Left ventricle myocardium superior (tissue), 1 donor: Measurements from ENCODE around the gene SPON1. TPM values are rescaled to one million over a fixed set of nuclear protein-coding genes. Genes with fewer than 3 reads are reported as not detected.
"Not testable (repeated sequence)": the region's sequence is repeated elsewhere in the genome, so short reads cannot be mapped to it uniquely, and the experiment has no call there.

Source experiments
- ATAC-seq: fragments of 200-7000 bp; cut with Tn5 transposase; one replicate; pipeline ENCODE4 v1.9.1; 2020; ENCODE audit warnings: mild to moderate bottlenecking, moderate library complexity
- DNase-seq: peaks from one replicate; pipeline ENCODE4 v3.0.0-alpha.2; 2020
- intact Hi-C: fragments of 100-400 bp; cut with micrococcal nuclease; formaldehyde crosslinking; loops from one replicate; pipeline ENCODE4 v1.11.0; 2022
- total RNA-seq: library from RNA; stranded (reverse); fragmentation: NEBNext Ultra II Directional; extraction: Animal tissue kit (Norgen Biotek cat#: 25700); gene quantifications from one replicate; pipeline ENCODE4 v1.2.1, GENCODE V29; 2021
- donor health status: DM: no; HTN: yes; CAD: no; lungs with severe emphysema.

Gene SPON1
- total RNA-seq, 1 donor from 2014 or later, result 3.4 TPM

DNA sequence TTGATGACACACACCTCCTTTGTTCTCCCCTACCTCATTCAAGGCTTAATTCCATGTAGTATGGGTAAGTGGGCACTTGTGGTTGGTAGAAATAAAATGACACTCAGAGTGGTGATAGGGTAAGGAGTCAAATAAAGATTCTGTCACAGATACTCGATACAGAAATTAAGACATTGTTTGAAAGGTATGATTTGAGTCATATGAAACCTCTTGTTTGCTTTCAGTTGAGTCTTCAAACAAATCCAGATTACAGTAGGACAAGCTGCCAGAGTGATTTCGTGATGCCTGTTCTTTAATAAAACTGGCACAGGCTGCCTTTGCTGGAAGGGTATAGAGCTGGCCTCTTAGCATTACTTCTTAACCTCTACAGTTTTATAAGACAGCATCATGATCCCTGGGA lies 182.4 kb downstream of the SPON1 start:
- ATAC-seq, result no peak
- intact Hi-C loops, result loop anchor here (5.0 kb wide), 1 partner anchor 188 kb away; no protein-coding TSS in a partner anchor
- no peak for DNase-seq

DNA sequence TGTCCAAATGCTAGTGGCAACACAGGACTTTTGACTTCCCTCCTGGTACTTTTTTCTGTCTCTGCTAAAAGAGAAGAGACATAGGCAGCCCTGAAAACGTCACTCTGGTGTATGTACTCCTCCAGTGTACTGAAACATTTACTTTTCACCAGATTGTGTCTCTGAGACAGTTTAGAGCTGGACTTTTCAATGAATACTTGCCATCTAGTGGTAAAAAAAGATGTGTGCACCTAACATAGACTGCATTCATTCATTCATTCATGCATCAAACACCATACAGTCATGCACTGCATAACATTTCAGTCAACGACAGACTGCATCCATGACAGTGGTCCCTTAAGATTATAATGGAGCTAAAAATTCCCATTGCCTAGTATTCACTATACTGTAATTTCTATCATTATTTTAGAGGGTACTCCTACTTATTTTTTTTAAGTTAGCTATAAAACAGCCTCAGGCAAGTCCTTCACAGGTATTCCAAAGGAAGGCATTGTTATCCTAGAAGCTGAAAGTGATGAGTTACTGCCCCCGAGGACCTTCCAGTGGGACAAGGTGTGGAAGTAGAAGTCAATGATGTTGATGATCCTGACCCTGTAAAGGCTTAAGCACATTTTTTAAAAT lies 186.2 kb downstream of the SPON1 start:
- intact Hi-C loops, result loop anchor here (5.0 kb wide), 1 partner anchor 191 kb away; no protein-coding TSS in a partner anchor
- peak; percentile 68 for ATAC-seq
- DNase-seq, result no peak

DNA sequence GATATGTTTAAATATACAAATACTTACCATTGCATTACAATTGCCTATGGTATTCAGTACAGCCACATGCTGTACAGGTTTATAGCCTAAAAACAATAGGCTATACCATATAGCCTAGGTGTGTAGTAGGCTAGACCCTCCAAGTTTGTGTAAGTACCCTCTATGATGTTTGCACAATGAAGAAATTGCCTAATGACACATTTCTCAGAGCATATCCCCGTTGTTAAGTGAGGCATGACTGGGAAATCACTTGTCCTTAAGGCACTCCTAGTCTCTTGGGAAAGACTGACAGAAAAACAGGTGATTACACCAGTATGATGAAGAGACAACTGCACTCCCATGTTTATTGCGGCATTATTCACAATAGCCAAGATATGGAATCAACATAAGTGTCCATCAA lies 187.2 kb downstream of the SPON1 start:
- ATAC-seq (no peak), DNase-seq (no peak)
- intact Hi-C loops, result loop anchor here (5.0 kb wide), 1 partner anchor 192 kb away; no protein-coding TSS in a partner anchor

DNA sequence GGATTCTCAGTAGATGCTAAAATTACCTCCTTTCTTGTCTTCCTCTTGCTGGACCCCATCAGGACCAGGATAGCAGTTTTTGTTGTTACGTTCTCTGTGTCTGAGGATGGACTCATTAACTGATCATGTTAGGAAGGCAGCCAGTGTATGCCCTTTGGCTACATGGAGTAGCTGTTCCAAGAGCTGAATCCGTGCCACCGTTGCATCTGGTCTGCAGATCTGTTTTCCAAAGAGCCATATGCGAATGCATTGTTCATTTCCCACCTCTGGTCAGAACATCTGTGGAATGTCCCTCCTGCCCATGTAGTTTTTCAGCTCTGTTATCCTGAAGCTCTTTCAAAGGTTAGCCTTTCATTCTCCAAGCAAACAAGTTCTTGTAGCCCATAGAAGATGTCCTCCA lies 188.4 kb downstream of the SPON1 start:
- intact Hi-C loops, result no loop called here
- ATAC-seq (no peak), DNase-seq (no peak)

DNA sequence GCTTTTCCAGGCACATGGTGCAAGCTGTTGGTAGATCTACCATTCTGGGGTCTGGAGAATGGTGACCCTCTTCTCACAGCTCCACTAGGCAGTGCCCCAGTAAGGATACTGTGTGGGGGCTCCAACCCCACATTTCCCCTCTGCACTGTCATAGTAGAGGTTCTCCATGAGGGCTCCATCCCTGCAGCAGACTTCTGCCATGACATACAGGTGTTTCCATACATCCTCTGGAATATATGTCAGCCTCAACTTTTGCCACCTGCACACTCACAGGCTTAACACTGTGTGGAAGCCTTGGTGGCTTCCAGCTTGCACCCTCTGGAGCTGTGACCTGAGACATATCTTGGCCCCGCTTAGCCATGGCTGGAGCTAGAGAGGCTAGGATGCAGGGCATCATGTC lies 191.6 kb downstream of the SPON1 start:
- intact Hi-C loops, ATAC-seq, DNase-seq: not testable (repeated sequence)

DNA sequence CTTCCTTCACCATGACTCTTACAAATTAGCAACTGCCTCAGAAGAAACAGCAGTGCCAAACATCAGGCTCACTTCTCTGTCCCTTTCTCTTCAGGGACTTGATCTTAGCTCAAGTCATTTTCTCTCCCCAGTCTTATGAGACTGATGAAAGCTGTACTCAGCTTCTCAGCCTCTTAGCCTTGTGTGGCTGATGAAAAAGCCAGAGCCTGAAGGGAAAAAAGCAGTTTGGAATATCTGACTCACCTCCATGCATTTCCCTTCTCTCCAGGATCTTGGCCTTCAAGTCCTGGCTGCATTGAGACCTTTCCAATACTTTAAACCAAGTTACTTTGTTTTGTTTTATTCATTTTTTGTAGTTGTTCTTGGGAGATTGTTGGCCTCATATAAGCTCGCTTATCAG lies 195.9 kb downstream of the SPON1 start:
- DNase-seq (no peak), ATAC-seq (no peak)
- intact Hi-C loops, result no loop called here

DNA sequence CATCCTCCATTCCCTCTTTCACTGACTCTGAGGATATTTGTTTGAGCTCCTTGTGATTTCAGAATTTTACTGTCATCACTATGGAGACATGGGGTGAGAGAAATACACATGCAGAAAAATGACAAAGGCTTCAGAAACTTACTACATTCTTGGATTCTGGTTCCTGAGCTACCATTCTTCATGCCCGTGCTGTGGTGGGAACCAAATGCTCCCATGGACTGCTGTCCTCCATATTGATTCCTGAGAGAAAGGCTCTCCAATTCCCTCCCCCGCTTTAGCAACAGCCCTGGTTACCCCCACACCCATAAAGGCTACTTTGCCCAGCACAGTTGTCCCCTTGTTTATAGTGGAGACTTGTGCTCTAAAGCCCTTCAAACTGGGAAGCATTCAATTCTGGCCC lies 201.1 kb downstream of the SPON1 start:
- intact Hi-C loops, result no loop called here
- DNase-seq, result no peak
- no peak for ATAC-seq

DNA sequence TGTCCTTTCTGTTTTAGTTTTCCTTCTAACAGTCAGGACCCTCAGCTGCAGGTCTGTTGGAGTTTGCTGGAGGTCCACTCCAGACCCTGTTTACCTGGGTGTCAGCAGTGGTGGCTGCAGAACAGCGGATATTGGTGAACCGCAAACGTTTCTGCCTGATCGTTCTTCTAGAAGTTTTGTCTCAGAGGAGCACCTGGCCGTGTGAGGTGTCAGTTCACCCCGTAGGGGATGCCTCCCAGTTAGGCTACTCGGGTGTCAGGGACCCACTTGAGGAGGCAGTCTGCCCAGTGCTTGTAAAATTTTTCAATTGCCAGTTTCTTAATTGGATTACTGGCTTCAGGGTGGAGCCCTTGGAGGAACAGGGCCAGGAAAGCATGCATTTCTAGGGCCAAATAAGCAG lies 211.2 kb downstream of the SPON1 start:
- ATAC-seq, intact Hi-C loops, DNase-seq: not testable (repeated sequence)

DNA sequence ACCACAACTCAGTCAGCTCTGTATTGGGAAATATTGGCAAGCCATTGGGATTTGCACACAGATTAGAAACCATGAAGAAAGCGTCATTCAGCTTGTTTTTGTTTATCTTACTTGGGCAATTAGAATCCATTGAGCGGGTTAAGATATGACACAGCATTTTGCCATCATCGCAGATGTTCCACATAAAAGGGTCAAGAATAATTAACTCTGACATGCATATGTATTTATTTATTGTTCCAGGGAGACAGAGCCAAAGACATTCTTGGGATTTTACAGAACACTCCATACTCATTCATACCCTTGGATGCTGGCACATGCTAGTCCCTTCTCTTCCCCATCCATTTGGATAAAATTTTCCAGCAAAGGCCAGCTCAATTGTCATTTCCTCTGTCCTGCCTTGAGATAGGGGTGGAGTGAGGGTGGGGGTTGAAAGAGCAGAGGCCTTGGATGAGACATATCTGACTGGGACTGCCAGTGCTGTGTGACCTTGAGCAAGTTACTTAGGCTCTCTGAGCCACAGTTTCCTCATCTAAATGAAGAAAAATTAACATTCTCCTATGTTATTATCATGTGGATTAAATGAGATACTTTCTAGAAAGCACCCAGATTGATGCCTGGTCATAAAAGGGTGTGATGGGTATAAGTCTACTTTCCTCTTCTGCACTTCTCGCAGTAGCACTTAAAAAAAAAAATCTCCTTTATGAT lies 216.7 kb downstream of the SPON1 start:
- DNase-seq (no peak), ATAC-seq (peak; percentile 83)
- intact Hi-C loops, result no loop called here

DNA sequence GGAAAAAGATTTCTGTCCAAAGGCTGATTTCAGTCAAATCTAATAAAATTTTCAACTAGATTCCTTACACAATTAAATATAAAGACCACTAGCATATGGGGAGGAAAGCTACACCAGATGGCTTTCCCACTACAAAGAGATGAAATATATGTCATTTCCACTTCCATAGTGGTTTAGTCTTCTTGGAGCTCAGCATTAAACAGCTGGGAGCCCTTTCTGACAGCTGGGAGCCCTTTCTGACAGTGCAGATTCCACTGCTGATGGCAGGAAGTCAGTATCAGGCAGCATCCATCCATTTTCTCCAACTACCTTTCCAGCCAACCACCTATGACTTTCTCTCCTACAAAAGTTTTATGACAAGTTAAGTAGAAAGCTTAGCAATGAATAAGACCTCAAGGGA lies 218.6 kb downstream of the SPON1 start:
- DNase-seq (no peak), ATAC-seq (no peak)
- intact Hi-C loops, result no loop called here

DNA sequence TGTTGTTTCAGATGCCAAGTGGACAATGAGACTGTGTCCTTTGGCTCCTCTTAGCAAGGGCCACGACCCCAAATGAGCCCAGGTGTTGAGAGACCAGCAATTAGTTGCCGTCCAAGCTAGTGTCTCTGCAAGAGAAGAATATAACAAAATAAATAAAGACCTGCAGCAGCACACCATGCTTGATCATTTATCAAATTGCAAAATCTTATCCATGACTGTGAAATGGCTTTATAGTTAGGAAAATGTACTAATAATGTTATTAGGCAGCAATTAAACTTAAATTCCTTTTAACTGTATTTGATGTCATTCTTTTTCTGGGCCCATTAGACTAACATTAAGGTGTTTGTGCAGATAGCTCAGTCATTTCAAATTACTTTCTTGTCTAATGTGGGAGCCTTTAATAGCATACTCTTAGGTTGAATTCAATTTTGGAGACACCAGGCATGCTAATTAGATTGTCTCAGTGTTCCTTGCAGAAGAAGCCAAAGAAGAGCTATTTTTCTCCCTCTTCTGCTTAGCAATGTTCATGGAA lies 220.4 kb downstream of the SPON1 start:
- DNase-seq (no peak), ATAC-seq (no peak)
- intact Hi-C loops, result no loop called here

DNA sequence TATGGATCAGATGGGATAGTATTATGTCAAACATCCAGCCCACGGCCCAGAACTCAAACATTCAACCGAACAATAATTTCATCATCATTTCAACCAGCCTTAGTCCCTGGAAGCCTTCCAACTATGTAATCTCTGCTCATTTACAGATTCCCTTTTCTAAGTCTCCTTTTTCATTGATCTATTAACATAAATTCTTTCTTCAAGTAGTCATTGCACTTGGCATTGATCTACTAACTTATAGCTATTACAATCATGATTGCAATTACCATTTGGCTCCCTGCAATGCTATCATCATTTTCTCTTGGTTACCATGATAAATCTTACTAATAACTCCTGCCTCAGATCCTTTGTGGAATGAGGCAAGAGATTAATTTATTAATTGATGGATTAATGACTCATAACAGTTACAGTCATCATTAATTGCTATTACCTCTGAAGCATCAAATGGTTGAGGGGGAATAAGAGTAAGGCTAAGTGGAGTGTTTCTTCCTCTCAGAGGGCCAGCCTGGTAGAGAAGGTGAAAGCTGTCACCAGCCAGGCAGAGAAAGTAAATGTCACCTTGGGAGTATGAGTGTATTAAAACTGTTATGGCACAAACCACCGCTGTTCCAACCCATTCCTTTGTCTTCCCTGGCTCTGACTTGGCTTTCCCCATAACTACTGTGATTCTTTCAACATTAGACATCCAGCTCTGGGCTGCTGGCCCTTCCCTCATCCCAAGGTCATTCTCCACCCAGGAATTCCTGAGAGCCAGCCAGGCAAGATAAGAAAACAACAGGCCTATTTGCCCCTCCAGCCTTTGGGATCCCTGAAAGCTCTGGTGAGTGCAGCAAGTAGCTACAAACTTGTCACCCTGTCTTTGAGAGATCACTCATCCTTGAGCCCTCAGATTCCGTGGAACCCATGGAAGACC lies 221.8 kb downstream of the SPON1 start:
- ATAC-seq (peak; percentile 68), DNase-seq (no peak)

DNA sequence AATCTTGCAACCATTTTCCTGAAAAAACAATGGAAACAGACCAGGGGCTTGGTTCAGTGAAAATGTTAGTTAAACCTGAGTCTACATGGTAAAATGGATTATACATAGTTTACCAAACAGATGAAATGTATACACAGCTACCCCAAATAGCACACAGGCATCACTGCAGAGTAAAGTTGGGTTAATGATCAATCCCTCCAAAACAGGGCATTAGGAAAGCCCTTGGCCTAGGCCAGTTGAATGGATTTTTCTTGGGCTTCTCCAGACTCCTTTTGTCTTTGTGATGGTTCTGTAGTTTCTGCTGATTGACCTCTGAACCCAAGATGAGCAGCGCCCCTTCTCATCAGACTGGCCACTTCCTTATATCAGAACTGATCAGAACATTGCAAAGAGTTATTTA lies 222.9 kb downstream of the SPON1 start:
- ATAC-seq (no peak), DNase-seq (no peak)
- intact Hi-C loops, result no loop called here

More for the DNA sequence above, 221.8 kb downstream of the SPON1 start:
- intact Hi-C loops, result no loop called here

DNA sequence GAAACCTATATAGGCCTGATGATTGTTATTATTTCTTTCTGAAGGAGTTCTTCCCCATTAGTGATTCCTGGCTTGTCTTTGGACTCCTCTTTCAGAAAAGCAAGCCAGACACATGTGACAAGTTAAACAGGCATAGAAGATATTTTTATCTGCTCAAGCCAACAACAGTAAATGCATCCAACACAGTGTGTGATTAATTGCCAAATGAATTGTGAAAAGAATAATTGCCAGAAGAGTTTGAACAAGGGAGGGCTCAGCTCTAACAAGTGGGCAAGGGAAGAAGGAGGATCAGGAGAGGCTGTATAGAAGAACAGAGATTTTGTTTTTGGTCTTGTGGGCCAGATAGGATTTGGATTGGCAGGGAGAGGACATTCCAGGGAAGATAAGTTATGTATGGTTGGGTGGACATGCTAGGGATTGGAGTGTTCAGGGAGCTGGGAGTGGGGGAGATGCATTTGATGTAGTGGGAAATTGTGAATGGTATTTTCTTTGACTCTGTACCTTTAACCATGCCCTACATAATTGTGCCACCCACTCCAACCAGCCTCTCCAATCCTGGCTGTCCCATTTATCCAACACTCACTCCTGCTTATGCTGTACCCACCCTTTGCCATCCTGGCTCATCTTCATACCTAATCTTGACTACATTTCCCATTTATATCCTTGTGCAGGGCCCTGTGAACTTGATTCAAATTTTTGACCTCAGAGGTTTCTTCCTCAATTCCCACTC lies 223.7 kb downstream of the SPON1 start:
- intact Hi-C loops, result no loop called here
- ATAC-seq, result peak; percentile 15
- no peak for DNase-seq

DNA sequence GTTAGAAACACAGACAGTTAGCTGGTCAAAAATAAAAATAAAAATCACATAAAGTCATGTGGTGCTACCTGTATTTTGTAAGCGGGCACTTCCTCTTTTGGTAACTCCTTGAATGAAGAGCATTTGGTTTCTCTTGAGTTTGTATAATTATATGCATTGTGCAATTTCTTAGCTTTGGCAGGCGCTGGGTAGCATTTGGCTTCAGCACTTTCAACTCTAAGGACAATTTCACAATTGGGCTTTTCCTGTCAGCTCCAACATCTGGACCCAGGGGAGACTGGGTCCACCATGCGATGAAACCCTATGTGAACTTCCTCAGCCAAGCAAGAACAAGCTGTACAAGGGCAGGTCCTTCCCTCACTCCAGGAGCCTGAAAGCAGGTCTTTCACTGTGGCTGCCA lies 227.4 kb downstream of the SPON1 start:
- intact Hi-C loops, result no loop called here
- DNase-seq (peak; percentile 60), ATAC-seq (peak; percentile 93)

DNA sequence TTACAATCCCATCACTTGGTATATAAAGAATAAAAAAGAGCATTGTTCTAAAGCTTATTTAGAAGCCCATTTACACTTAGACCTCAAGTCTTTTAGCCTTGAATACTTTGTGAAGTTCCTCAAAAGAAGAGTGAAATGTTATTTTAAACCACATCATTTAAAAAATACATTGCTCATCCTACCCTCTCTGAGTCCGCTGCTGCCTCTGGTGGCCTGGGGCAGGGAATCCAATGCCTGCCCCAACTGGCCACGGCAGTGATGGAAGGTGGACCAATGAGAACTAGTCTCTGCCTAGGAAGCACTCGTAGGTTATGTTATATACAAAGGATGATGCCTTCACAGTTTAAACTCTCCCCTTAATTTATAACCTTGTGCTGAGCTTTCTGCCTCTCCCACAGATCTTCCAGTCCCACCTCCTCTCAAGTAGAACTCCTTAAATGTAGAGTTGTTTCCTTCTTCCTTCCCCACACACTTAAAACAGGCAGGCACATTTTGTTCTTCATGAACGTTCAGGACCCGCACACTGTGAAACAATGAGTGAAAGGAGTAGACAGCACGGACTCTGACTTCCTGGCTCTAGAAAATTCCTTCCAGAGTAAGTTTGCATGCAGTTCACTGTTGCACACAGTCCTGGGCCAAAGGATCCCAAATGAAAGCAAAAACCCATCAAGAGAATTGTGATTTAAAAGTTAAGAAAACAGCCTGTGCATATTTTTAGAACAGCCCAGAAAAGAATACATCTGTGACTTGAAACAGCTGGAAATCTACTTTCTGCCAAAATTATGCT lies 228.7 kb downstream of the SPON1 start:
- peak; percentile 90 for ATAC-seq
- no peak for DNase-seq
- intact Hi-C loops, result no loop called here

DNA sequence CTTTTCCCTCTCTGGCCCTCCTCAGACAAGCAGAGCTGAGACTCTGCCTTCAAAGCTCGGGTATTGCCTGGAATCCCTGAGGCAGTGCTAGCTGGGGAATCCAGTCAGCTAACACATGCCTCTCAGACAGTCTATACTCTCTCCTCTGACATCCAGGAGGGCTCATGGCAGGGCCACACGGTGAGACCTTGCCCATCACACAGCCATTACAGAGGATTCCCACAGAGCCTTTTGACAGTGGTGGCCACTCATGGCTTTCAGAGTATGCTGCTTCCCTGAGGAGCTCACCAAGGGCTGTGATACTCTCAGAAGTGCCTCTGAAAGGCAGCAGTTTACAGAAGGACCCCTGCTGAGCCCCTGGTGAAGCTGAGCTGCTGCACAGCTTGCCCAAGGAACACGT lies 231.1 kb downstream of the SPON1 start:
- ATAC-seq (no peak), DNase-seq (no peak)
- intact Hi-C loops, result no loop called here
